Measurements from ENCODE around the gene C1D. TPM values are rescaled to one million over a fixed set of nuclear protein-coding genes. Genes with fewer than 3 reads are reported as not detected.

The C1D gene
- total RNA-seq, 4 donors from 2014 or later: 40.6 to 67.9 (median 48.2) TPM

DNA sequence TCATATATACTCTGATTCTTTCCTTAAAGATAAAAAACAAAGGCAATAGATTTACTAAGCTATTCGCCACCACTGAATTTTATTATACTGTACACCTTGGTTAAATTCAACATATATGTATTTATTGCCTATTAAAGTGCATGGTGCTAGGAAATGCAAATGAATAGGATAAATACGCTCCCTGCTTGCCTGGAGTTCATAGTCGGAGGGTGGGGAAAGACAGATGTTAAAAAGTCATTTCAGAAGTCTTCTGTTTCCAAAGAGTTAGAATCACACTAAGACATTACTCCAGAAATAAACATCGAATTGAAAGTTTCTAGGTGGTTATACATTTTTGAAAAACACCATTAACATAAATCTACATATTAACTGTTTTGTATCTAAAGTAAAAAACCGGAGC, 19.8 kb downstream of the C1D start:
- no peak for TF ChIP-seq POLR2A (IDR thresholded peaks at IDR 0.05)
- TF ChIP-seq, protein P1, sequence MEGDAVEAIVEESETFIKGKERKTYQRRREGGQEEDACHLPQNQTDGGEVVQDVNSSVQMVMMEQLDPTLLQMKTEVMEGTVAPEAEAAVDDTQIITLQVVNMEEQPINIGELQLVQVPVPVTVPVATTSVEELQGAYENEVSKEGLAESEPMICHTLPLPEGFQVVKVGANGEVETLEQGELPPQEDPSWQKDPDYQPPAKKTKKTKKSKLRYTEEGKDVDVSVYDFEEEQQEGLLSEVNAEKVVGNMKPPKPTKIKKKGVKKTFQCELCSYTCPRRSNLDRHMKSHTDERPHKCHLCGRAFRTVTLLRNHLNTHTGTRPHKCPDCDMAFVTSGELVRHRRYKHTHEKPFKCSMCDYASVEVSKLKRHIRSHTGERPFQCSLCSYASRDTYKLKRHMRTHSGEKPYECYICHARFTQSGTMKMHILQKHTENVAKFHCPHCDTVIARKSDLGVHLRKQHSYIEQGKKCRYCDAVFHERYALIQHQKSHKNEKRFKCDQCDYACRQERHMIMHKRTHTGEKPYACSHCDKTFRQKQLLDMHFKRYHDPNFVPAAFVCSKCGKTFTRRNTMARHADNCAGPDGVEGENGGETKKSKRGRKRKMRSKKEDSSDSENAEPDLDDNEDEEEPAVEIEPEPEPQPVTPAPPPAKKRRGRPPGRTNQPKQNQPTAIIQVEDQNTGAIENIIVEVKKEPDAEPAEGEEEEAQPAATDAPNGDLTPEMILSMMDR (IDR thresholded peaks at IDR 0.05): no peak

DNA sequence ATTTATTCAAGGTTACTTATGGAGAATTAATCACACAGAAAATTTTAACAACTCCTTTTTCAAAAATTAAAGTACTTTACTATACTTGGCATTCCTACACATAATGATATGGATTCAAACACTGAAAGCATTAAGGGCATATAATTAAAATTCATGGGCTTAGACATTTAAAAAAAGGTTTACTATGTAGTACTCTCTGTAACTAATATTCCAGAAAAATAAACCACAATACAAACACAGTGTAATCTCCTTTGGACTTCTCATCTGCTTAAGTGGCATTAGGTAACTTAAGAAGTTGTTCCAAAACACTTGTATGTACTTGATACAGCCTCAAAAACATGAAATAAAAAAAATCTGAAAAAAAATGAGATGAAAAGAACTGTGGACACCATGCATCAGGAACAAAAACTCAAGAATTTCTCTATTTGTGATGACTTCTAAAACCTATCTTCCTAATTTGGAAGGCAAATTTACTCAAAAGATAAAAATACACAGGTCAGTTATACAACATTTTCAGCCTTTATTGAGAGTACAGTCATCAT, 21.0 kb downstream of the C1D start:
- Histone ChIP-seq H3K4me1 (no peaks in the 10 kb centered on the region), H3K9me3 (no peaks in the 10 kb centered on the region), H3K4me3 (replicated peaks in 1 of 3) (no peak overlapping the region), H3K27me3 (no peaks in the 10 kb centered on the region), H3K27ac (no peak overlapping the region), H3K36me3 (no peaks in the 10 kb centered on the region)
- intact Hi-C loops (cut with DNase I): no loop called here
- no peak for TF ChIP-seq POLR2A (IDR thresholded peaks at IDR 0.05)
- TF ChIP-seq, protein P1 (IDR thresholded peaks at IDR 0.05): no peak
- DNase-seq: no peak

More for the DNA sequence above, 19.8 kb downstream of the C1D start:
- H3K36me3 ChIP-seq: no peaks in the 10 kb centered on the region
- no peak overlapping the region for H3K27ac ChIP-seq
- no peak for DNase-seq
- H3K4me3 ChIP-seq (replicated peaks in 1 of 3): no peak overlapping the region
- intact Hi-C loops (cut with DNase I): no loop called here
- H3K9me3 ChIP-seq: no peaks in the 10 kb centered on the region
- no peaks in the 10 kb centered on the region for H3K27me3 ChIP-seq
- no peaks in the 10 kb centered on the region for H3K4me1 ChIP-seq
- WGBS, 2 donors: 94 to 96% methylated on average over 5 of the region's 5 CpGs

DNA sequence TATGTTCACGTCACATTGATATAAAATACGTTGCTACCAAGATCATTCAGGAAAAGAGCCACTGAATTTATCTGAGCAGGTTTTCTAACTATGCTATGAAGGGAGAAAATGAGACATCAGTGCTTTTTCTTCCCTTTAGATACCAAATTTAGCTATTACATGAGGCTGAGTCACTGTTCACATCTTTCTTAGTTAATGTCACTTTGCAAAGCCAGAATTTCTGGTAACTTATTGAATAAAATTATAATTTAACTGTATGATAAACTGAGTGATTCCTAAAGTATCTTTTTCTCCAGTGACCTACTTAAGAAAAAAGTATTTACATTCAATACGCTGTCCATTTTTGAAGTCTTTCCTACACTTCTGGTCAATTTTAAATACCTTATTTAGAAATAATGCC, 22.7 kb downstream of the C1D start:
- TF ChIP-seq, protein P1 (IDR thresholded peaks at IDR 0.05): no peak
- no peak for TF ChIP-seq POLR2A (IDR thresholded peaks at IDR 0.05)
- H3K4me3 ChIP-seq (replicated peaks in 1 of 3): no peak overlapping the region
- no peaks in the 10 kb centered on the region for H3K9me3 ChIP-seq
- no peaks in the 10 kb centered on the region for H3K27me3 ChIP-seq
- no peaks in the 10 kb centered on the region for H3K36me3 ChIP-seq
- intact Hi-C loops (cut with DNase I): no loop called here
- no peaks in the 10 kb centered on the region for H3K4me1 ChIP-seq
- H3K27ac ChIP-seq: no peak overlapping the region
- no peak for DNase-seq
- 92 to 95% methylated on average over 3 of the region's 3 CpGs for WGBS, 2 donors

DNA sequence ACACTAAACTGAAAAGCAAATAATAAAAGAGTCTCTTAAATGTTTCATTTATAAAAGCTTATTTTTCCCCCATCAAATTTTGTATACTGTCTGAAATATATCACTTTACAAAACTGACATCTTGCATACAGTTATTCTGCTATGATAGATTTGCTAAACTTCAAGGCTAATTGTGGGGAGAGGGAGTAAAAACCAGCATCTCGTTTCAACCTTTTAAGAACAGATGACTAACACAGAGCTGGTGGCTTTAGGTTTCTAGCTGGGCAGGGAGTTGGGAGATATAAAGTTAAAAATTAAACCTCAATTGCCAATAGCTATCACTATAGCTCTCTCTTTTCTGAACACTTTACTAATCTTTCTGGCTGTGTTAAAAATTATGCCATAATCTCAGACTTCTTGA, 23.5 kb downstream of the C1D start:
- intact Hi-C loops (cut with DNase I): no loop called here
- Histone ChIP-seq H3K27me3 (no peaks in the 10 kb centered on the region), H3K4me1 (no peaks in the 10 kb centered on the region), H3K9me3 (no peaks in the 10 kb centered on the region), H3K36me3 (no peaks in the 10 kb centered on the region), H3K27ac (no peak overlapping the region), H3K4me3 (replicated peaks in 1 of 3) (no peak overlapping the region)
- TF ChIP-seq, protein P1 (IDR thresholded peaks at IDR 0.05): no peak
- TF ChIP-seq POLR2A (IDR thresholded peaks at IDR 0.05): no peak
- no peak for DNase-seq
- 63 to 64% methylated on average over 1 of the region's 1 CpG for WGBS, 2 donors

DNA sequence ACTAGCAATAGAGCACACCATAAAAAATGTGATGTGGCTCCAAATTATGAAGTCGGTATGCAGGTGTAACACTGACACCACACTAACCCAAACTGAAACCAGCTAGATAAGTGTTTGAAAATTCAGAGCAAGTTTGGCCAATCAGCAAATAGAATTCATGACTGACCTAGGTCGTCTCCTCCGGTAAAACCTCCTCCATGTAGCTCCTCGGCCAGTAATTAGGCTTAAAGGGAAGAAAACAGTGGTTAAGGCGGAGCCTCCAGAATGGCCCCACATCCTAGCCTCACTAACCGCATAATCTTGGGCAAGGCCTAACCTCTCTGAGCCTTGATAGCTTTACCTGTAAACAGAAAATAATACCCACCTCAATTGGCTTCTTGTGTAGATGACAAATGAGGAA, 30.1 kb downstream of the C1D start:
- WGBS, 2 donors: 75 to 81% methylated on average over 6 of the region's 6 CpGs

More for the DNA sequence above, 30.1 kb downstream of the C1D start:
- Histone ChIP-seq H3K27ac (no peak overlapping the region), H3K9me3 (no peaks in the 10 kb centered on the region), H3K4me1 (no peaks in the 10 kb centered on the region), H3K4me3 (replicated peaks in 1 of 3) (no peak overlapping the region), H3K36me3 (no peaks in the 10 kb centered on the region), H3K27me3 (no peaks in the 10 kb centered on the region)
- DNase-seq: no peak
- intact Hi-C loops (cut with DNase I): no loop called here
- TF ChIP-seq, protein P1 (IDR thresholded peaks at IDR 0.05): no peak
- no peak for TF ChIP-seq POLR2A (IDR thresholded peaks at IDR 0.05)

All from thyroid gland (tissue), 4 donors.